Ramos (cell line): ENCODE data around the gene ZNF625.

ENCODE experiments used
- in situ Hi-C: fragments of 300-500 bp; cut with MboI; formaldehyde crosslinking; loops from one replicate; pipeline ENCODE4 v1.14.3; 2022; ENCODE audit warnings: low sequenced_read_pairs; ENCODE audit not compliant: unreplicated experiment

ZNF625 gene

GRCh38 chr19:12156223-12157058, at the start of gene ZNF625:
Gene ZNF625 (minus strand): TSS chr19:12156734. CDS start chr19:12156558, 176 bp downstream.
- in situ Hi-C loops: no loop called here

GRCh38 chr19:12205296-12205695, 48.8 kb upstream of the ZNF625 start:
- in situ Hi-C loops: no loop called here

GRCh38 chr19:12202250-12202649, 45.7 kb upstream of the ZNF625 start:
- in situ Hi-C loops: no loop called here

GRCh38 chr19:12199757-12200419, 43.4 kb upstream of the ZNF625 start:
- in situ Hi-C loops: no loop called here

GRCh38 chr19:12198136-12198535, 41.6 kb upstream of the ZNF625 start:
- in situ Hi-C loops: no loop called here

GRCh38 chr19:12194827-12195731, 38.5 kb upstream of the ZNF625 start:
- in situ Hi-C loops: no loop called here

GRCh38 chr19:12187625-12188024, 31.1 kb upstream of the ZNF625 start:
- in situ Hi-C loops: no loop called here

- in situ Hi-C loops: no loop called here
Measured at GRCh38 chr19:12180377-12180776, 23.8 kb upstream of the ZNF625 start.

GRCh38 chr19:12166626-12167025, 10.1 kb upstream of the ZNF625 start:
- in situ Hi-C loops: no loop called here

GRCh38 chr19:12163826-12164225, 7.3 kb upstream of the ZNF625 start:
- in situ Hi-C loops: no loop called here

GRCh38 chr19:12162882-12163806, 6.6 kb upstream of the ZNF625 start, which contains the start of gene ZNF136:
Gene ZNF136 (plus strand): TSS chr19:12163096. CDS start chr19:12163204, 108 bp downstream.
- in situ Hi-C loops: no loop called here

GRCh38 chr19:12162513-12162881, 6.0 kb upstream of the ZNF625 start:
- in situ Hi-C loops: no loop called here

- in situ Hi-C loops: no loop called here
Measured at GRCh38 chr19:12159773-12160414, 3.4 kb upstream of the ZNF625 start.

- in situ Hi-C loops: no loop called here
Measured at GRCh38 chr19:12155324-12155860, 1.1 kb downstream of the ZNF625 start.

- in situ Hi-C loops: no loop called here
Measured at GRCh38 chr19:12145348-12145747, 11.2 kb downstream of the ZNF625 start.

GRCh38 chr19:12141405-12141736, 15.2 kb downstream of the ZNF625 start:
- in situ Hi-C loops: loop anchor here (5.0 kb wide), 1 partner anchor 259 kb away; no protein-coding TSS in a partner anchor

- in situ Hi-C loops: loop anchor here (5.0 kb wide), 1 partner anchor 258 kb away; no protein-coding TSS in a partner anchor
Measured at GRCh38 chr19:12140545-12141404, 15.8 kb downstream of the ZNF625 start.
